ENCODE measurements around the gene CCDC85B.

CCDC85B gene

DNA sequence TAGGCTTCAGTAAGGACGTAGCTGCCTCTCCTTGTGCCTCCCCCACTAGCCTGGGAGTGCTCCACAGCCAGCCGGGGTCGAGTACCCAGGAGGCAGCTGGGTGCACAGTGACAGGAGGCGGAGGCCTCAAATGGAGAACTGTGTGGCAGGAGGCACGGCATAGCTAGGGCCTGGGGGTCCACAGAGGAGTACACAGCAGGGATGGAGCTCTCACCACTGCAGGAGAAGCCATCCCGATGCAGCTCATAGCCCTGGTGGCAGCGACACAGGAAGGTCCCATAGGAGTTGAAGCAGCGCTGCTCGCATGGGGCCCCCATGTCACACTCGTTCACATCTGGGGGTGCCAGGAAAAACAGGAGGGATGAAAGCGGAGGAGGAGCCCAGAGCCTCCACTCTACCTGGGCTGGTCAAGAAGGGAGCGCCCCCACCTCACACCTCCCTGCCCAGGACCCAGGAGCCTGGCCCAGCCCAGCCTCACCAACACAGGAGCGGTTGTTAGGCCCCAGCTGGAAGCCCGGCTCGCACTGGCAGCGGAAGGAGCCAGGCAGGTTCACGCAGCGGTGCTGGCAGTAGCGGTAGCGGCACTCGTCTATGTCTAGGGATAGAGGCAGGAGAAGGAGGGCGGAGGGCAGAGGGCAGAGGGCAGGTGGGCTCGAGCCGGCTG, 20.7 kb upstream of the CCDC85B start:
- DNase-seq = no peak

DNA sequence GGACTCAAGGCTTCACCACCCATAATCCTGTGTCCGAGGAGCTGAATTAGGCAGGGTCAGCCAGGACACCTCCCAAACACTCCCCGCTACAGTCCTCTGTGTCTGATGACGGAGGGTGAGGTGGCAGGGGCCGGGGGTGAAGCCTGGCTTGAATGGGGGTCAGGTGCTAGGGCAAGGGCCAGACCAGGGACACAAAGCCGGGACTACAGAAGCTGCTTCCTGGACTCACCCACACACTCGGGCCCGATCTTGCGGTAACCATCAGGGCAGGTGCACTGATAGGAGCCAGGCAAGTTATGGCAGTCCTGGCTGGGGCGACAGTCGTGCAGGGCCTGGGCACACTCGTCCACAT, 20.2 kb upstream of the CCDC85B start:
- no peak for DNase-seq

- DNase-seq = no peak
Measured at GRCh38 chr11:65870706-65871681, 19.5 kb upstream of the CCDC85B start.

DNA sequence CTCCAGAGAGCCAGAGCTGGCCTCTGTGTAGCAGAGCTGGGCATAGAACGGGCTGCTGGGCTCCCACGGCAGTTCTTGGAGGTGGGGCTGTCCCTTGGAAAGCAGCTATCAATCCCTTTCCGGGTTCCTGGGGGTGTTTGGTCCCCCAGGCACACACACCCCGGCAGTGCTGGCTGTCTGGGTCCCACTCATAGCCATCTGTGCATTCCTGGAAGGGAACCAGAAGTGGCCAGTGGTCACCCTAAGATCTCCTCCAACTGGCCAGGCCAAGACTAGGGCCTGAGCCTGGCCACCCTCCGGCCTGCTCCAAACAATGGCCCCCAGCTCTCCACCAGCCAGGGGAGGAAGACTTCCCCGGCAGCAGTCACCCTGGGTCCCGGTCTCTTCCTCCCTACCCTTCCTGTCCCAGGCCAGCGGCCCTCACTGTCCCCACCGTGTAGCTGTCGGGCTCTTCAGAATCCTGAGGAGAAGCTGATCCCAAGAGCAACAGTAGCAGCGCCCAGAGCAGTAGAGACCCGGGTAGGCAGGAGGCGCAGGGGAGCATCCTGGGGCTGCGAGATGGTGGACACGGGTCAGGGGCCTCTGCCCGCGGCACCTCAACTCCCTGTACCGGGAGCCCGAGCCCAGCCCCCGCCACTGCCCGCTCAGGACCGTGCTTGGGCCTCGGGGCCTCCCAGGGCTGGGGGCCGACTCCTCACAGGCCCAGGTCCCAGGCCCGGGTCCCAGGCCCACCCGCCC, 18.5 kb upstream of the CCDC85B start:
- no peak for DNase-seq

DNA sequence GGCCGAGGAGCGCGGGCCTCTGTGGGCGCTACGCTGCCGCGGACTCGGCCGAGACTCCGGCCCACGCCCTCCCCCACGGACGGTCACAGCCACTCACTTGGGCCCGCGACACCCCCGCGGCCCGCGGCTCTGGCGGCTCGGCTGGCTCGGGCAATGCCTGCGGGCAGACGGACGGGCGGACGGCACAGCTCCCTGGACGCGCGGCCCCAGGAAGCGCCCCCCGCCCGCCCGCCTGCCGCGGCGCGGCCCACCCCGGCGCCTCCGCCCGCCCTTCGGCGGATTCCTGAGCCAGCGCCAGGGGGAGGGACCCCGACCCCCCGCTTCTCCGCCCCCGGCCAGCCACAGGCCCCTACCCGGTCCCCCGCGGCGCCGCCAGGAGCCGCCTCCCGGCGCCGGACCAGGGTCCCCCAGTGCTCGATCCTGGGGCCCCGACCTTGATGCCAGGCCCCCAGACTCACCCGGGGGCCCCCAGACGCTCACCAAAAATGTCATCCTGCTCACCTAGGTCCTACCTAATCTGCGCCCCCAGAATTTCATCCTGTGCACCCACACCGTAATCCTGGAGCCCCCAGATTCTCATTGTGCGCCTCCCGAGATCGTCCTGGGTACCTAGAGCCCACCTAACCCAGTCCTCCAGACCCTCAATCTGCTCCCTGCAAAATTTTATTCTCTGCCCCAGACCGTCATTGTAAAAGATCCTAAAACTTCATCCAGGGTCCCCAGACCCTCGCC, 17.7 kb upstream of the CCDC85B start, which contains the start of gene EFEMP2:
Gene EFEMP2 (minus strand): TSS at position 215 of the 732 bp plus-strand sequence. CDS start 446 bp downstream, outside the sequence.
- DNase-seq = no peak

GRCh38 chr11:65873318-65874156, 16.9 kb upstream of the CCDC85B start:
- peak; percentile 87 for DNase-seq

GRCh38 chr11:65879617-65880016, 10.9 kb upstream of the CCDC85B start, which contains the start of gene CTSW:
Gene CTSW, plus strand, starts transcription at chr11:65879837. Its CDS starts 18 bp downstream, at chr11:65879855.
- no peak for DNase-seq

DNA sequence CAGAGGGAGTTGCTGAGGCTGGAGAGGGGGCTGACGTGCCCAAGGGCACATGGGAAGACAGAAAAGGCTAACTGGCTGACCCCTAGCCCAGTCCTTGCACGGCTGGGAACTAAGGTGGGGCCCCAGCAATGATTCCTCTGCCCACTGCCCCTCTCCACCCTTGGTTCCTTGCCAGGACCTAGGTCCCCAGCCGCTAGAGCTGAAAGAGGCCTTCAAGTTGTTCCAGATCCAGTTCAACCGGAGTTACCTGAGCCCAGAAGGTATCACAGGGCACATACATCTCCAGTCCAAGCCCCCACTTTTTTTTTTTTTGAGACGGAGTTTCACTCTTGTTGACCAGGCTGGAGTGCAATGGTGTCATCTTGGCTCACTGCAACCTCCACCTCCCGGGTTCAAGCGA, 10.4 kb upstream of the CCDC85B start:
- no peak for DNase-seq

- no peak for DNase-seq
Measured at GRCh38 chr11:65880844-65881421, 9.5 kb upstream of the CCDC85B start.

- DNase-seq = no peak
Measured at GRCh38 chr11:65882120-65883057, 8.1 kb upstream of the CCDC85B start.

GRCh38 chr11:65883058-65883761, 7.3 kb upstream of the CCDC85B start:
- DNase-seq = no peak

DNA sequence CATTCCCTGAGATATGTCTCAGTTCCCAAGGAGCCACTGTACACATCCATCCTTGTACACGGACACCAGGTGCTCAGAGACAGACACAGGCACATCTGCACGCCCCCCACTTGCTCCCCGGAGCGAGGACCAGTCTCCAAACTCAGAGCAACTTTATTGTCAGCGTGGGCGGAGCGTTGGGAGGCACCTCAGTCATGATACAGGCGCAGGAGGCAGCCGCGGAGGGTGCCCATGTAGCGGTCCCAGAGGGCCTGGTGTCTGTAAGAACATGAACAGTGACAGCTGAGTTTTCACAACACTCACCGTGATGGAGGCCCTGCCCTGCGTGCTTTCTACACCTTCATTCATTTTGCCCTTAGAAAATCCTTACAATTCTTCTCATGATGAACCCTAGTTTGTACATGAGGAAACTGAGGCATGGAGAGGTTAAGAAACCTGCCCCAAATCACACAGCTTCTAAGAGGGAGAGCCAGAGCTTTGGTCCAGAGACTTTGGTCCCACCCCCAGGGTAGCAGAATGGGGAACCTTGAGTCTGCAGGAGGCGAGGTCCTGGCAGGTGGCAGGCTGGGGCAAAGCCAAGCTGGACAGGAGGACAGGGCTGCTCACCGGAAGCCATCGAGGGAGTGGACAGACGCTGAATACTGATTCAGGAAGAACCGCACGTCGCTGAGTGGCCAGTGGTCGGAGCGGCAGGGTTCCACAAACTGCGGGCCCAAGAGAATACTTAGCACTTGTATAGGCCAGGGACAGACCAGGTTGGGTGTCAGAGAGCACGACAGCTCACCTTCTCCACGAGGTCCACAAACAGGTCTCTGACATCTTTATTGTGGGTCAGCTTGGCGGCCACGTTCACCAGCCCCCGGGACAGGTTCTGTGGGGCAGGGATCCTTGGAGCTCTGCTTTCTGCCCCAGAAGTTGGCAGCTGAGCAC, 6.4 kb upstream of the CCDC85B start:
- DNase-seq = no peak

GRCh38 chr11:65884716-65885092, 5.8 kb upstream of the CCDC85B start:
- peak; percentile 69 for DNase-seq

- no peak for DNase-seq
Measured at GRCh38 chr11:65885231-65885630, 5.2 kb upstream of the CCDC85B start.

GRCh38 chr11:65885808-65886536, 4.5 kb upstream of the CCDC85B start:
- DNase-seq = no peak

- DNase-seq = no peak
Measured at GRCh38 chr11:65886826-65887722, 3.4 kb upstream of the CCDC85B start.

All from NCI-H1092 (cell line).